Prostate gland (tissue), 2 donors: ENCODE measurements around the gene SEMA4G. TPM values are rescaled to one million over a fixed set of nuclear protein-coding genes. Genes with fewer than 3 reads are reported as not detected.
A peak's percentile ranks its signal among the peaks of the same experiment; 100 is the strongest.

ENCODE experiments used
- DNase-seq: peaks from one replicate; pipeline ENCODE4 v3.0.0-alpha.2; 2019; ENCODE audit warnings: low spot score
- H3K27ac ChIP-seq, 2 donors: fragments of 200-600 bp; sonication (generic); 2 replicates each; pipeline ENCODE4 v1.5.1; 2017 to 2019
- H3K27me3 ChIP-seq: fragments of 200-600 bp; sonication (generic); replicated peaks from 2 replicates; pipeline ENCODE4 v1.5.1; 2019; ENCODE audit not compliant: insufficient read depth
- H3K36me3 ChIP-seq, 2 donors: fragments of 200-600 bp; sonication (generic); 1 replicate in 1 of 2; 2 replicates in 1 of 2; pipeline versions ENCODE4 v1.5.1 to v1.8.1; 2017 to 2019
- H3K4me1 ChIP-seq: fragments of 200-600 bp; sonication (generic); replicated peaks from 2 replicates; pipeline ENCODE4 v1.5.1; 2019
- H3K4me3 ChIP-seq, 2 donors: fragments of 200-600 bp; sonication (generic); 2 replicates each; pipeline ENCODE4 v1.5.1; 2017 to 2019
- H3K9me3 ChIP-seq: fragments of 200-600 bp; sonication (generic); 2 replicates; pipeline ENCODE4 v1.5.1; 2017
- CTCF ChIP-seq, 4 experiments: fragments of 200-600 bp in 2 of 4; fragments of 450-650 bp in 2 of 4; sonication (generic) in 2 of 4; IDR thresholded peaks; 1 replicate in 3 of 4; 2 replicates in 1 of 4; pipeline ENCODE4 v1.5.1; 2016 to 2019; ENCODE audit warnings: antibody characterized with exemption in 4 of 4, mild to moderate bottlenecking in 2 of 4, moderate library complexity in 2 of 4
- POLR2A ChIP-seq: fragments of 450-650 bp; IDR thresholded peaks from one replicate; pipeline ENCODE4 v1.6.1; 2016; ENCODE audit warnings: antibody characterized with exemption, mild to moderate bottlenecking
- POLR2AphosphoS5 ChIP-seq: sonication (generic); formaldehyde crosslinking; IDR thresholded peaks from one replicate; pipeline ENCODE4 v1.6.1; 2017; ENCODE audit warnings: antibody characterized with exemption
- WGBS: methylation state at CpG from one replicate; pipeline ENCODE4 v1.1.5; 2018; 5-methylcytosine and 5-hydroxymethylcytosine counted together
- intact Hi-C: fragments of 100-400 bp; cut with DNase I; formaldehyde crosslinking; loops from one replicate; pipeline ENCODE4 v1.14.2; 2022
- total RNA-seq, 2 donors: library from RNA; depleted of rRNA; stranded (reverse); fragments of >200 nt; gene quantifications; one replicate each; pipeline ENCODE4 v1.1.0, GENCODE V29; 2016

Gene SEMA4G
- total RNA-seq, 2 donors from 2014 or later, result 24.2 to 31.0 TPM

DNA sequence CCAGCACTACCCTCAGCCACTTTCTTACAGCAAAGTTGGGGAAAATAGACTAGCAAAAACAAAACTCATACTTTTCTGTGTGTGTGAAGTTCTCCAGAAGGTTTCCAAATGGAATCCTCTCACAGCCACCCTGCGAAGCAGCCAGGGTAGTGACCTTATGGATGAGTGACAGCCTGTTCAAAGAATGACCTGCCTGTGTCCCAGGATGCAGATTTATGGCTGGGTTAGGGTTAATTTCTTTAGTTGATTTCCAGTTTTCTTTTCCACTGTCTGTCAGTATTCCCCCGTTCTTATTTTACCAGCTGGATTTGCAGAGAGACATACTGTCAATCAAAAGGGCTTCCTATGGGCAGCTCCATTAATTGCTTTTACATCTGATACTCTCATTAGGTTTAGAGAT, 2.4 kb upstream of the SEMA4G start:
- no peak for DNase-seq
- no peak for TF ChIP-seq CTCF (IDR thresholded peaks at IDR 0.05)
- intact Hi-C loops, result no loop called here
- peaks cover 13% of the 10 kb centered on the region for H3K4me1 ChIP-seq
- no peaks in the 10 kb centered on the region for H3K9me3 ChIP-seq
- 58% methylated on average over 2 of the region's 2 CpGs for WGBS
- no peaks in the 10 kb centered on the region for H3K27me3 ChIP-seq
- H3K36me3 ChIP-seq, result peaks cover 0 to 7% of the 10 kb centered on the region in 2 donors
- no peak overlapping the region for H3K4me3 ChIP-seq
- peak overlapping the region in 1 of 2 donors; percentile 69 for H3K27ac ChIP-seq

GRCh38 chr10:100967332-100967731, 2.0 kb upstream of the SEMA4G start:
- TF ChIP-seq POLR2A (no peak), CTCF (IDR thresholded peaks at IDR 0.05) (no peak), POLR2AphosphoS5 (no peak)
- H3K36me3 ChIP-seq, result peaks cover 0 to 7% of the 10 kb centered on the region in 2 donors
- H3K27ac ChIP-seq, result peak overlapping the region in 1 of 2 donors; percentile 69
- no peak overlapping the region for H3K4me3 ChIP-seq
- H3K9me3 ChIP-seq, result no peaks in the 10 kb centered on the region
- no peak for DNase-seq
- no peaks in the 10 kb centered on the region for H3K27me3 ChIP-seq
- WGBS, result 86% methylated on average over 2 of the region's 2 CpGs
- intact Hi-C loops, result no loop called here
- peaks cover 13% of the 10 kb centered on the region for H3K4me1 ChIP-seq

GRCh38 chr10:100968062-100968736, 1.1 kb upstream of the SEMA4G start:
- Histone ChIP-seq H3K36me3 (peaks cover 0 to 7% of the 10 kb centered on the region in 2 donors), H3K27me3 (no peaks in the 10 kb centered on the region), H3K9me3 (no peaks in the 10 kb centered on the region), H3K27ac (peak overlapping the region; percentile 58 to 69), H3K4me1 (peaks cover 13% of the 10 kb centered on the region), H3K4me3 (peak overlapping the region in 1 of 2 donors; percentile 66)
- DNase-seq, result no peak
- TF ChIP-seq POLR2AphosphoS5 (peak; percentile 65), POLR2A (no peak), CTCF (IDR thresholded peaks at IDR 0.05) (no peak)
- intact Hi-C loops, result no loop called here
- 63% methylated on average over 2 of the region's 2 CpGs for WGBS

GRCh38 chr10:100968863-100969186, 479 bp upstream of the SEMA4G start:
- Histone ChIP-seq H3K36me3 (peaks cover 0 to 7% of the 10 kb centered on the region in 2 donors), H3K27me3 (no peaks in the 10 kb centered on the region), H3K4me1 (peaks cover 13% of the 10 kb centered on the region), H3K9me3 (no peaks in the 10 kb centered on the region), H3K4me3 (peak overlapping the region; percentile 66 to 71), H3K27ac (peak overlapping the region; percentile 58 to 69)
- TF ChIP-seq POLR2A (no peak), POLR2AphosphoS5 (no peak), CTCF (IDR thresholded peaks at IDR 0.05) (no peak)
- no peak for DNase-seq
- intact Hi-C loops, result no loop called here
- 16% methylated on average over 9 of the region's 9 CpGs for WGBS
